HG03565 (cell line): ENCODE measurements around the gene POU2F3.

ENCODE experiments used
- ATAC-seq: cut with Tn5 transposase; IDR thresholded peaks from one replicate; pipeline ENCODE4 v1.9.1; 2021; ENCODE audit warnings: mild to moderate bottlenecking, moderate library complexity; ENCODE audit not compliant: unreplicated experiment

Gene POU2F3

GRCh38 chr11:120337355-120338106, 97.6 kb downstream of the POU2F3 start:
- ATAC-seq: no peak

- no peak for ATAC-seq
Observed at GRCh38 chr11:120338107-120338933, 98.4 kb downstream of the POU2F3 start.

GRCh38 chr11:120339394-120339890, 99.5 kb downstream of the POU2F3 start:
- no peak for ATAC-seq

- ATAC-seq: no peak
Observed at GRCh38 chr11:120340529-120340928, 100.6 kb downstream of the POU2F3 start.

- no peak for ATAC-seq
Observed at GRCh38 chr11:120342226-120342625, 102.3 kb downstream of the POU2F3 start.

- ATAC-seq: no peak
Observed at GRCh38 chr11:120342678-120343077, 102.7 kb downstream of the POU2F3 start.

GRCh38 chr11:120343429-120343828, 103.5 kb downstream of the POU2F3 start:
- peak; percentile 39 for ATAC-seq

- peak; percentile 66 for ATAC-seq
Observed at GRCh38 chr11:120344302-120345004, 104.5 kb downstream of the POU2F3 start.

- no peak for ATAC-seq
Observed at GRCh38 chr11:120346233-120346632, 106.3 kb downstream of the POU2F3 start.

- ATAC-seq: no peak
Observed at GRCh38 chr11:120350637-120351036, 110.7 kb downstream of the POU2F3 start.

- ATAC-seq: no peak
Observed at GRCh38 chr11:120352405-120352804, 112.5 kb downstream of the POU2F3 start.

- ATAC-seq: no peak
Observed at GRCh38 chr11:120354068-120354467, 114.1 kb downstream of the POU2F3 start.

GRCh38 chr11:120354779-120355178, 114.8 kb downstream of the POU2F3 start:
- ATAC-seq: no peak

- ATAC-seq: no peak
Observed at GRCh38 chr11:120357620-120358019, 117.7 kb downstream of the POU2F3 start.

GRCh38 chr11:120358729-120359128, 118.8 kb downstream of the POU2F3 start:
- no peak for ATAC-seq

- ATAC-seq: no peak
Observed at GRCh38 chr11:120363436-120363835, 123.5 kb downstream of the POU2F3 start.

GRCh38 chr11:120365512-120365911, 125.6 kb downstream of the POU2F3 start:
- no peak for ATAC-seq
